Esophagus squamous epithelium (tissue), 5 donors: Measurements from ENCODE around the gene BAIAP2. TPM values are rescaled to one million over a fixed set of nuclear protein-coding genes. Genes with fewer than 3 reads are reported as not detected.
"Not testable (repeated sequence)": the region's sequence is repeated elsewhere in the genome, so short reads cannot be mapped to it uniquely, and the experiment has no call there.

ENCODE experiments used
- DNase-seq: peaks from one replicate; lab custom pipeline; 2025; lab: John Stamatoyannopoulos, UW
- H3K27ac ChIP-seq, 4 donors: fragments of 200-600 bp; sonication (generic); one replicate each; pipeline ENCODE4 v1.5.1; 2016 to 2019; ENCODE audit warnings: mild to moderate bottlenecking in 1 of 4
- H3K27me3 ChIP-seq, 4 donors: fragments of 200-600 bp; sonication (generic); 1 replicate in 3 of 4; 2 replicates in 1 of 4; pipeline versions ENCODE4 v1.5.1 to v1.6.0; 2017 to 2021; ENCODE audit warnings: antibody characterized with exemption in 1 of 4
- H3K36me3 ChIP-seq, 3 donors: fragments of 200-600 bp; sonication (generic); one replicate each; pipeline ENCODE4 v1.5.1; 2016 to 2019
- H3K4me1 ChIP-seq, 3 donors: fragments of 200-600 bp; sonication (generic); one replicate each; pipeline ENCODE4 v1.5.1; 2017 to 2019
- H3K4me3 ChIP-seq, 4 donors: fragments of 200-600 bp; sonication (generic); 1 replicate in 3 of 4; 2 replicates in 1 of 4; pipeline ENCODE4 v1.5.1; 2016 to 2019; ENCODE audit warnings: mild to moderate bottlenecking in 2 of 4, moderate library complexity in 1 of 4
- H3K9me3 ChIP-seq, 3 donors: fragments of 200-600 bp; sonication (generic); one replicate each; pipeline ENCODE4 v1.5.1; 2016 to 2019
- CTCF ChIP-seq, 6 experiments: fragments of 450-650 bp in 4 of 6; fragments of 200-600 bp in 2 of 6; sonication (generic) in 2 of 6; IDR thresholded peaks; one replicate each; pipeline ENCODE4 v1.5.1; 2016 to 2019; ENCODE audit warnings: antibody characterized with exemption in 6 of 6, mild to moderate bottlenecking in 4 of 6, moderate library complexity in 4 of 6
- POLR2A ChIP-seq, 4 donors: fragments of 450-650 bp; IDR thresholded peaks; one replicate each; pipeline ENCODE4 v1.6.1; 2017; ENCODE audit warnings: antibody characterized with exemption in 4 of 4, mild to moderate bottlenecking in 4 of 4, moderate library complexity in 3 of 4
- WGBS, 2 donors: methylation state at CpG; one replicate each; pipeline ENCODE4 v1.1.5; 2018; 5-methylcytosine and 5-hydroxymethylcytosine counted together
- intact Hi-C: fragments of 100-400 bp; cut with DNase I; formaldehyde crosslinking; loops from one replicate; pipeline ENCODE4 v1.15.0; 2022
- total RNA-seq, 4 donors: library from RNA; depleted of rRNA; stranded (reverse); fragments of >200 nt; gene quantifications; one replicate each; pipeline ENCODE4 v1.1.0, GENCODE V29; 2016
- donor health status: DM: yes; HTN: yes; CAD: no.

BAIAP2 gene
- total RNA-seq, 4 donors from 2014 or later = 87.8 to 175 (median 105) TPM

DNA sequence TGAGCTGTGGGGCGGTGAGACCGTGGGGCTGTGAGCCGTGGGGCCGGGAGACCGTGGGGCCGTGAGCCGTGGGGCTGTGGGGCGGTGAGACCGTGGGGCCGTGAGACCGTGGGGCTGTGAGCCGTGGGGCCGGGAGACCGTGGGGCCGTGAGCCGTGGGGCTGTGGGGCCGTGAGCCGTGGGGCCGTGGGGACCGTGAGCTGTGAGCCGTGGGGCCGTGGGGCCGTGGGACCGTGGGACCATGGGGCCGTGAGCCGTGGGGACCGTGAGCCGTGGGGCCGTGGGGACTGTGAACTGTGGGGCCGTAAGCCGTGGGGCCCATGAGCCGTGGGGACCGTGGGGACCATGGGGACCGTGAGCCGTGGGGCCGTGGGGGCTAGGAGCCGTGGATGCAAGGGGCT, 105.7 kb downstream of the BAIAP2 start:
- H3K36me3 ChIP-seq = no peaks in the 10 kb centered on the region
- no CpG with 5 or more reads among the region's 37 CpGs for WGBS, 2 donors
- TF ChIP-seq POLR2A (IDR thresholded peaks at IDR 0.05) (no peak), CTCF (IDR thresholded peaks at IDR 0.05) (no peak)
- peaks cover 0 to 16% (median 0%) of the 10 kb centered on the region in 4 donors for H3K27me3 ChIP-seq
- no peak for DNase-seq
- no peak overlapping the region for H3K4me3 ChIP-seq
- peaks cover 7 to 11% (median 8%) of the 10 kb centered on the region in 3 donors for H3K4me1 ChIP-seq
- H3K27ac ChIP-seq = no peak overlapping the region
- intact Hi-C loops = no loop called here
- no peaks in the 10 kb centered on the region for H3K9me3 ChIP-seq

- no peak overlapping the region for H3K27ac ChIP-seq
Measured at GRCh38 chr17:81142301-81143199, 107.6 kb downstream of the BAIAP2 start.

GRCh38 chr17:81143200-81143527, 108.2 kb downstream of the BAIAP2 start:
- Histone ChIP-seq H3K36me3 (no peaks in the 10 kb centered on the region), H3K4me3 (no peak overlapping the region), H3K27ac (no peak overlapping the region), H3K4me1 (peaks cover 7 to 11% (median 8%) of the 10 kb centered on the region in 3 donors), H3K9me3 (no peaks in the 10 kb centered on the region), H3K27me3 (peaks cover 0 to 17% (median 0%) of the 10 kb centered on the region in 4 donors)
- no peak for DNase-seq
- intact Hi-C loops = no loop called here
- 30 to 60% methylated on average over 2 of the region's 11 CpGs for WGBS, 2 donors
- TF ChIP-seq CTCF (IDR thresholded peaks at IDR 0.05) = no peak
- TF ChIP-seq POLR2A (IDR thresholded peaks at IDR 0.05) = no peak

More at GRCh38 chr17:81142301-81143199, 107.6 kb downstream of the BAIAP2 start:
- Histone ChIP-seq H3K36me3 (no peaks in the 10 kb centered on the region), H3K4me3 (no peak overlapping the region), H3K4me1 (peaks cover 7 to 11% (median 8%) of the 10 kb centered on the region in 3 donors), H3K9me3 (no peaks in the 10 kb centered on the region), H3K27me3 (peaks cover 0 to 16% (median 0%) of the 10 kb centered on the region in 4 donors)
- intact Hi-C loops = no loop called here
- WGBS, 2 donors = 67 to 87% methylated on average over 3 to 6 of the region's 25 CpGs
- DNase-seq = no peak
- no peak for TF ChIP-seq POLR2A (IDR thresholded peaks at IDR 0.05)
- peak in 5 of 6 experiments; percentile 52 to 70 (median 57) for TF ChIP-seq CTCF (IDR thresholded peaks at IDR 0.05)

GRCh38 chr17:81143717-81144422, 108.9 kb downstream of the BAIAP2 start:
- intact Hi-C loops = no loop called here
- TF ChIP-seq CTCF (IDR thresholded peaks at IDR 0.05) (no peak), POLR2A (IDR thresholded peaks at IDR 0.05) (no peak)
- peaks cover 0 to 22% (median 0%) of the 10 kb centered on the region in 4 donors for H3K27me3 ChIP-seq

GRCh38 chr17:81144423-81144781, 109.5 kb downstream of the BAIAP2 start:
- Histone ChIP-seq H3K4me1 (peaks cover 7 to 11% (median 8%) of the 10 kb centered on the region in 3 donors), H3K27me3 (peaks cover 0 to 23% (median 0%) of the 10 kb centered on the region in 4 donors), H3K9me3 (no peaks in the 10 kb centered on the region), H3K4me3 (no peak overlapping the region), H3K36me3 (no peaks in the 10 kb centered on the region), H3K27ac (no peak overlapping the region)
- intact Hi-C loops = no loop called here
- 78 to 90% methylated on average over 10 to 11 of the region's 14 CpGs for WGBS, 2 donors
- no peak for TF ChIP-seq POLR2A (IDR thresholded peaks at IDR 0.05)
- no peak for TF ChIP-seq CTCF (IDR thresholded peaks at IDR 0.05)
- no peak for DNase-seq

More at GRCh38 chr17:81143717-81144422, 108.9 kb downstream of the BAIAP2 start:
- 95% methylated on average over 7 of the region's 17 CpGs; no CpG with 5 or more reads in 1 of the 2 donors for WGBS, 2 donors
- Histone ChIP-seq H3K27ac (no peak overlapping the region), H3K4me3 (no peak overlapping the region), H3K9me3 (no peaks in the 10 kb centered on the region), H3K36me3 (no peaks in the 10 kb centered on the region), H3K4me1 (peaks cover 7 to 11% (median 8%) of the 10 kb centered on the region in 3 donors)
- DNase-seq = no peak

- WGBS, 2 donors = 56 to 58% methylated on average over 8 to 10 of the region's 10 CpGs
- intact Hi-C loops, H3K9me3 ChIP-seq, H3K4me3 ChIP-seq, H3K27ac ChIP-seq, H3K36me3 ChIP-seq, DNase-seq: not testable (repeated sequence)
- H3K27me3 ChIP-seq = peaks cover 0 to 40% (median 0%) of the 10 kb centered on the region in 4 donors
- peaks cover 7 to 11% (median 8%) of the 10 kb centered on the region in 3 donors for H3K4me1 ChIP-seq
Measured at GRCh38 chr17:81146208-81146607, 111.3 kb downstream of the BAIAP2 start.
